Tibial artery (tissue), 4 donors: Measurements from ENCODE around the gene APIP.

ENCODE experiments used
- DNase-seq, 2 donors: peaks; one replicate each; pipeline ENCODE4 v3.0.0-alpha.2; 2019
- H3K27ac ChIP-seq, 2 donors: fragments of 200-600 bp; sonication (generic) in 1 of 2; 1 replicate in 1 of 2; 2 replicates in 1 of 2; pipeline ENCODE4 v1.5.1; 2018 to 2019; ENCODE audit warnings: mild to moderate bottlenecking in 1 of 2
- H3K27me3 ChIP-seq, 2 donors: fragments of 200-600 bp; sonication (generic) in 1 of 2; one replicate each; pipeline versions ENCODE4 v1.5.1 to v1.6.0; 2016 to 2019
- H3K36me3 ChIP-seq, 3 donors: fragments of 200-600 bp; sonication (generic) in 2 of 3; one replicate each; pipeline ENCODE4 v1.5.1; 2016 to 2019; ENCODE audit warnings: mild to moderate bottlenecking in 2 of 3
- H3K4me1 ChIP-seq, 4 donors: fragments of 200-600 bp; sonication (generic) in 2 of 4; 1 replicate in 3 of 4; 2 replicates in 1 of 4; pipeline ENCODE4 v1.5.1; 2016 to 2019
- H3K4me3 ChIP-seq, 2 donors: fragments of 200-600 bp; sonication (generic) in 1 of 2; 1 replicate in 1 of 2; 2 replicates in 1 of 2; pipeline ENCODE4 v1.5.1; 2018 to 2019; ENCODE audit warnings: mild to moderate bottlenecking in 2 of 2
- H3K9me3 ChIP-seq, 3 donors: fragments of 200-600 bp; sonication (generic) in 1 of 3; one replicate each; pipeline ENCODE4 v1.5.1; 2016 to 2019
- CTCF ChIP-seq, 2 experiments: fragments of 200-600 bp in 1 of 2; fragments of 450-650 bp in 1 of 2; IDR thresholded peaks; one replicate each; pipeline ENCODE4 v1.5.1; 2017 to 2019; ENCODE audit warnings: antibody characterized with exemption in 2 of 2, mild to moderate bottlenecking in 1 of 2, moderate library complexity in 1 of 2
- intact Hi-C: fragments of 100-400 bp; cut with DNase I; formaldehyde crosslinking; loops from one replicate; pipeline ENCODE4 v1.15.0; 2023; ENCODE audit warnings: low total_unique reads

APIP gene

DNA sequence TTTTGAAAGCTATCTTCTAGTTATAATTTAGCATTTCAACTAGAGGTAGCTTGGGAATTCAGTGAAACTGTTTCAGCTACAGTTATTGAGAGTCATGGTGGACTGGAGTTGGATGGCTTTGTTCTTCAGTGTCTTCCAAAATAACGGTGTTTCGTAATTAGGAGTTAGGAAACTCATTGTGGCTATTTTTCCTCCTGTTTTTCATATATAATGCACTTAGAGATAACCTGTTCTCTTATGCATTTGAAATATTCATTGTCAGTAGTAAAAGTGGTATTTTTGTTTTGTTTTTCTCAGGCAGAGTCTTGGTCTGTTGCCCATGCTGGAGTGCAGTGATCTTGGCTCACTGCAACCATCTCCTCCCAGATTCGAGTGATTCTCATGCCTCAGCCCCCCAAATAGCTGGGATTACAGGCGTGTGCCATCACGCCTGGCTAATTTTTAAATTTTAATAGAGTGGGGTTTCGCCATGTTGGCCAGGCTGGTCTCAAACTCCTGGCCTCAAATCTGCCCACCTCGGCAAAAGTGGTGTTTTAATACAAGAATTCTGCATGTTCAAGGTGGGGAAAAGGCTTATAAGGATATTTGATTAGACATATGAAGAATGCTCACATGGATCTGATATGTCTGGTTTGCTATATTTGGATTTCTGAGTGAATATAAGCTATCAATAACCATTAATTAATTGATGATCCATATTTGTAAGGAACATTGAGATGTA, 12.9 kb upstream of the APIP start:
- Histone ChIP-seq H3K4me3 (no peak overlapping the region), H3K27me3 (no peaks in the 10 kb centered on the region), H3K4me1 (peaks cover 0 to 46% (median 19%) of the 10 kb centered on the region in 4 donors), H3K27ac (no peak overlapping the region), H3K9me3 (no peaks in the 10 kb centered on the region), H3K36me3 (peaks cover 0 to 11% (median 7%) of the 10 kb centered on the region in 3 donors)
- intact Hi-C loops, result loop anchor here (5.0 kb wide), 1 partner anchor 463 kb away; no protein-coding TSS in a partner anchor
- DNase-seq, result no peak
- TF ChIP-seq CTCF (IDR thresholded peaks at IDR 0.05), result no peak

DNA sequence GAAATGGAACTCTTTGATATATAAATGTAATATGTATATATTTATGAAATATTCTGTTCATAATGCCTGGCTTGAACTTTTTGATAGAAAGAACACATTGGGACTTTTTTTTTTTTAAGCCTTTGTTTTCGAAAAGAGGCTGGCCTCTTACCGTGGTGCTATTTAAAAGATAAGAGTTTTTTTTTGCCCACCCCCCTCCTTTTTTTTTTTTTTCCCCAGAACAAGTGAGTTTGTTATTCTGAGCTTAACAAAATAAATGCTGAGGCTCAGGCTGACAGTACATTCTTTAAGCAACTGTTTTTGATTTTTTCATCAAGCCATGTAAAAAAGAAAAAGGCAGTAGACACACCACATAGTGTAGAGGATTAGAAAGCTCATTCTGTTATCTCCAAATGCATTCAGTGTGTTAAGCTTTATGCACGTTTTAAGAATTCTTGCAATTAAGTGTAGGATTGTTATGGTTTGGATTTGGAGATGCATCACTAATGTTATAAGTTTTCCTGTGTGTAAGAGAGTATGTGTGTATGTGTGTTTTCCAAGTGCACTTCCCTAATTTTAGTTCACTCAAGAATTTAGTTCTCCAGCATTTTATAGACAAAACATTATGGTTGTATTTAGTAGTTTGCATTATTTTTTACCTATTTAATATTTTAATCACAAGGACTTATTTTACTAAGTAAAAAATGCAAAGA, 12.2 kb upstream of the APIP start:
- intact Hi-C loops, result loop anchor here (5.0 kb wide), 1 partner anchor 464 kb away; no protein-coding TSS in a partner anchor
- Histone ChIP-seq H3K27ac (no peak overlapping the region), H3K4me3 (no peak overlapping the region), H3K9me3 (no peaks in the 10 kb centered on the region), H3K4me1 (peaks cover 0 to 51% (median 20%) of the 10 kb centered on the region in 4 donors), H3K27me3 (no peaks in the 10 kb centered on the region), H3K36me3 (peaks cover 0 to 11% (median 7%) of the 10 kb centered on the region in 3 donors)
- no peak for TF ChIP-seq CTCF (IDR thresholded peaks at IDR 0.05)
- DNase-seq, result no peak

GRCh38 chr11:34926831-34927132, 10.6 kb upstream of the APIP start:
- H3K4me3 ChIP-seq, result no peak overlapping the region
- no peaks in the 10 kb centered on the region for H3K27me3 ChIP-seq
- H3K9me3 ChIP-seq, result no peaks in the 10 kb centered on the region
- TF ChIP-seq CTCF (IDR thresholded peaks at IDR 0.05), result no peak
- H3K4me1 ChIP-seq, result peaks cover 0 to 55% (median 20%) of the 10 kb centered on the region in 4 donors
- no peak overlapping the region for H3K27ac ChIP-seq
- DNase-seq, result no peak
- H3K36me3 ChIP-seq, result no peaks in the 10 kb centered on the region
- intact Hi-C loops, result loop anchor here (5.0 kb wide), 1 partner anchor 466 kb away; no protein-coding TSS in a partner anchor

GRCh38 chr11:34926101-34926830, 10.1 kb upstream of the APIP start:
- Histone ChIP-seq H3K27me3 (no peaks in the 10 kb centered on the region), H3K27ac (no peak overlapping the region), H3K4me1 (peaks cover 0 to 55% (median 20%) of the 10 kb centered on the region in 4 donors), H3K9me3 (no peaks in the 10 kb centered on the region), H3K36me3 (no peaks in the 10 kb centered on the region), H3K4me3 (no peak overlapping the region)
- TF ChIP-seq CTCF (IDR thresholded peaks at IDR 0.05), result peak; percentile 66 to 79
- intact Hi-C loops, result loop anchor here (5.0 kb wide), 1 partner anchor 466 kb away; no protein-coding TSS in a partner anchor
- no peak for DNase-seq

- intact Hi-C loops, result loop anchor here (5.0 kb wide), 1 partner anchor 468 kb away; no protein-coding TSS in a partner anchor
- Histone ChIP-seq H3K27ac (peak overlapping the region; percentile 23 to 36), H3K4me1 (peaks cover 0 to 55% (median 20%) of the 10 kb centered on the region in 4 donors), H3K9me3 (no peaks in the 10 kb centered on the region), H3K27me3 (no peaks in the 10 kb centered on the region), H3K4me3 (no peak overlapping the region), H3K36me3 (no peaks in the 10 kb centered on the region)
- DNase-seq, result no peak
- TF ChIP-seq CTCF (IDR thresholded peaks at IDR 0.05), result no peak
Measured at GRCh38 chr11:34924714-34925113, 8.5 kb upstream of the APIP start.
